ENCODE data around the gene MACROD2.

DNA sequence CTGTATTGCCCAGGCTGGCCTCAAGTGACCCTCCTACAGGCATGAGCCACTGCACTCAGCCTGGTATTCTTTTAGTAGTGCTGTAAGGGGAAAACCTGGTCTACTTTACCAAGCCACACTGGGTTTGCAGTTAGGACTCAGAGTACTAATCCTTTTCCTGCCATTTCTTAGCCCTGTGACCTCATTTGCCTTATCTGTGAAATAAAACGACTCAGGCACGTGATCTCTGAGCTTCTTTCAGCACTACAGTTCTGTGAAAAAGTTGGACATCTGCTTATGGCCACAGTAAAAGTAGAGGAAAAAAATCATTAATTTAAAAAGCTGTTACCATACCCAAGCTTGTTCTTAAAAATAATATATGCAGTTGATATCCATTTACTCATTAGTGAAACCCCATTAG is 1570.5 kb downstream of the MACROD2 start:
- TF ChIP-seq, protein P1, sequence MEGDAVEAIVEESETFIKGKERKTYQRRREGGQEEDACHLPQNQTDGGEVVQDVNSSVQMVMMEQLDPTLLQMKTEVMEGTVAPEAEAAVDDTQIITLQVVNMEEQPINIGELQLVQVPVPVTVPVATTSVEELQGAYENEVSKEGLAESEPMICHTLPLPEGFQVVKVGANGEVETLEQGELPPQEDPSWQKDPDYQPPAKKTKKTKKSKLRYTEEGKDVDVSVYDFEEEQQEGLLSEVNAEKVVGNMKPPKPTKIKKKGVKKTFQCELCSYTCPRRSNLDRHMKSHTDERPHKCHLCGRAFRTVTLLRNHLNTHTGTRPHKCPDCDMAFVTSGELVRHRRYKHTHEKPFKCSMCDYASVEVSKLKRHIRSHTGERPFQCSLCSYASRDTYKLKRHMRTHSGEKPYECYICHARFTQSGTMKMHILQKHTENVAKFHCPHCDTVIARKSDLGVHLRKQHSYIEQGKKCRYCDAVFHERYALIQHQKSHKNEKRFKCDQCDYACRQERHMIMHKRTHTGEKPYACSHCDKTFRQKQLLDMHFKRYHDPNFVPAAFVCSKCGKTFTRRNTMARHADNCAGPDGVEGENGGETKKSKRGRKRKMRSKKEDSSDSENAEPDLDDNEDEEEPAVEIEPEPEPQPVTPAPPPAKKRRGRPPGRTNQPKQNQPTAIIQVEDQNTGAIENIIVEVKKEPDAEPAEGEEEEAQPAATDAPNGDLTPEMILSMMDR (IDR thresholded peaks at IDR 0.05), result no peak
- TF ChIP-seq POLR2A (IDR thresholded peaks at IDR 0.05), result no peak
